Measurements from ENCODE around the gene KRTAP20-3.

KRTAP20-3 gene

DNA sequence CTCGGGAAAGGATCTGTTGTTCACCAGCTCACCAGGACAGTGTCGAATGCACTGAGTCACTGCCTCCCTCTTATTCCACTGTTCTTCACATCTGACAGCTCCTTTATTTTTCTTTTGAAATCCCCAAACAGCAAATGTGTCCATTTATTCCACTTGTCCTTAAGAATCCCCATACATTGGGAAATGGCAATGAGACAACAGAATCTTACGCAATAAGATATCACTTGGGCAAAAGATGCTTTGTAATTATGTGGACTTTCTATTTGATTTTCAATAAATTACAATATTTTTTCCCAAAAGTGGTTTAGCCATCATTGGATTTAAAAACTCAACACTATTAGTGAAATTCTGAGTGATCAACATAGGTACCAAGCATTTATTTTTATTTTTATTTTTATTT, 4.0 kb upstream of the KRTAP20-3 start:
- peaks cover 3% of the 10 kb centered on the region in 2 donors for H3K9me3 Mint-ChIP-seq
- no peaks in the 10 kb centered on the region for H3K36me3 Mint-ChIP-seq
- H3K27me3 Mint-ChIP-seq, result no peaks in the 10 kb centered on the region
- DNase-seq (no peak), ATAC-seq (replicated peaks) (no peak)
- no peak overlapping the region for H3K4me3 Mint-ChIP-seq
- H3K4me1 Mint-ChIP-seq, result no peaks in the 10 kb centered on the region
- H3K27ac Mint-ChIP-seq, result no peak overlapping the region

DNA sequence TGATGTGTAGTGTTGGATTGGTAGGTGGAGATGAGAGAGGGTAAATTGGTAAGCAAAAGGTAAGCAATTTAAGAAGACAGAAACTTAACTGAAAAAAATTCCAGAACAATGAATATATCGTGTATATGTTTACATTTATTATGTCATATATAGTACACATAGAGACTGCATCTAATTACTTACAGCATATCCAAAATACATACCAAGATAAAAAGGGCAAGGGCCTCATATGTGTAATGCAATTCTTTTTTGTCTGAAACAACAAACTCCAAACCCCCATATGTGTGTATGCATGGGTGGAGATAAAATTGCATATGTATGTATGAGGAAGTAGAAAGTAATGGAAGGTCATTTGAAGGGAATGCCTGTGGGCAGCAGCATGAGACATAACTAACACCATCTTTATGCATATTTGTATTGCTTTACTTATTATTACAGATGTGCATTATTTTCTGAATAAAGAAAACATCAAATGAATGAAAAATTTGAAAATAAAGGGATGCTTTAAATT, 4.3 kb downstream of the KRTAP20-3 start:
- ATAC-seq (replicated peaks), result no peak
- no peak for DNase-seq
- Mint-ChIP-seq H3K4me3 (no peak overlapping the region), H3K4me1 (no peaks in the 10 kb centered on the region), H3K9me3 (peaks cover 9 to 13% of the 10 kb centered on the region in 2 donors), H3K27ac (no peak overlapping the region), H3K36me3 (no peaks in the 10 kb centered on the region), H3K27me3 (no peaks in the 10 kb centered on the region)

GRCh38 chr21:30652891-30653290, 10.2 kb downstream of the KRTAP20-3 start:
- DNase-seq (no peak), ATAC-seq (replicated peaks) (no peak)
- Mint-ChIP-seq H3K4me1 (no peaks in the 10 kb centered on the region), H3K9me3 (peaks cover 0 to 2% of the 10 kb centered on the region in 2 donors), H3K4me3 (no peak overlapping the region), H3K36me3 (no peaks in the 10 kb centered on the region), H3K27ac (no peak overlapping the region), H3K27me3 (no peaks in the 10 kb centered on the region)

DNA sequence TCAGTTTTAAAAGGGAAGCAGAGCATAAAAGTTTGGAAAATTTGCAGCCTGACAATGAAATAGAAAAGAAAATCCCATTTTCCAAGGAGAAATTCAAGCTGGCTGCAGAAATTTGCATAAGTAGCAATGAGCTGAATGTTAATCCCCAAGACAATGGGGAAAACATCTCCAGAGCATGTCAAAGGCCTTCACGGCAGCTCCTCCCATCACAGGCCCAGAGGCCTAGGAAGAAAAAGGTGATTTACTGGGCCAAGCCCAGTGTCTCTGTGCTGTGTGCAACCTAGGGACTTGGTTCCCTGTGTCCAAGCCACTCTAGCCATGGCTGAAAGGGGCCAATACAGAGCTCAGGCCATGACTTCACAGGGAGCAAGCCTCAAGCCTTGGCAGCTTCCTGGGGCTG, 26.1 kb downstream of the KRTAP20-3 start:
- H3K4me1 Mint-ChIP-seq, result no peaks in the 10 kb centered on the region
- DNase-seq (no peak), ATAC-seq (replicated peaks) (no peak)
- H3K4me3 Mint-ChIP-seq, result no peak overlapping the region
- H3K27me3 Mint-ChIP-seq, result no peaks in the 10 kb centered on the region
- H3K27ac Mint-ChIP-seq, result no peak overlapping the region
- peaks cover 13 to 20% of the 10 kb centered on the region in 2 donors for H3K9me3 Mint-ChIP-seq
- no peaks in the 10 kb centered on the region for H3K36me3 Mint-ChIP-seq

- no peaks in the 10 kb centered on the region for H3K27me3 Mint-ChIP-seq
- H3K4me1 Mint-ChIP-seq, result no peaks in the 10 kb centered on the region
- no peak for DNase-seq
- H3K27ac Mint-ChIP-seq, result no peak overlapping the region
- no peaks in the 10 kb centered on the region for H3K36me3 Mint-ChIP-seq
- no peak for ATAC-seq (replicated peaks)
- H3K4me3 Mint-ChIP-seq, result no peak overlapping the region
- peaks cover 15 to 18% of the 10 kb centered on the region in 2 donors for H3K9me3 Mint-ChIP-seq
Measured at GRCh38 chr21:30672985-30673650, 30.5 kb downstream of the KRTAP20-3 start.

GRCh38 chr21:30674312-30674711, 31.6 kb downstream of the KRTAP20-3 start:
- Mint-ChIP-seq H3K9me3 (peaks cover 11 to 15% of the 10 kb centered on the region in 2 donors), H3K4me1 (no peaks in the 10 kb centered on the region), H3K27ac (no peak overlapping the region), H3K36me3 (no peaks in the 10 kb centered on the region), H3K27me3 (no peaks in the 10 kb centered on the region), H3K4me3 (no peak overlapping the region)
- no peak for ATAC-seq (replicated peaks)
- no peak for DNase-seq

GRCh38 chr21:30676737-30677136, 34.1 kb downstream of the KRTAP20-3 start:
- DNase-seq, result no peak

GRCh38 chr21:30680586-30680985, 37.9 kb downstream of the KRTAP20-3 start:
- H3K4me3 Mint-ChIP-seq, result no peak overlapping the region
- no peak overlapping the region for H3K27ac Mint-ChIP-seq
- no peaks in the 10 kb centered on the region for H3K36me3 Mint-ChIP-seq
- ATAC-seq (replicated peaks), result no peak
- no peak for DNase-seq
- no peaks in the 10 kb centered on the region for H3K4me1 Mint-ChIP-seq
- H3K27me3 Mint-ChIP-seq, result no peaks in the 10 kb centered on the region
- H3K9me3 Mint-ChIP-seq, result peaks cover 8% of the 10 kb centered on the region in 2 donors

More at GRCh38 chr21:30676737-30677136, 34.1 kb downstream of the KRTAP20-3 start:
- Mint-ChIP-seq H3K36me3 (no peaks in the 10 kb centered on the region), H3K9me3 (peaks cover 0 to 9% of the 10 kb centered on the region in 2 donors), H3K27me3 (no peaks in the 10 kb centered on the region), H3K27ac (no peak overlapping the region), H3K4me3 (no peak overlapping the region), H3K4me1 (no peaks in the 10 kb centered on the region)
- no peak for ATAC-seq (replicated peaks)

GRCh38 chr21:30684506-30684905, 41.8 kb downstream of the KRTAP20-3 start:
- H3K36me3 Mint-ChIP-seq, result no peaks in the 10 kb centered on the region
- ATAC-seq (replicated peaks) (no peak), DNase-seq (no peak)
- H3K27me3 Mint-ChIP-seq, result no peaks in the 10 kb centered on the region
- peaks cover 5 to 8% of the 10 kb centered on the region in 2 donors for H3K9me3 Mint-ChIP-seq
- no peak overlapping the region for H3K4me3 Mint-ChIP-seq
- H3K27ac Mint-ChIP-seq, result no peak overlapping the region
- no peaks in the 10 kb centered on the region for H3K4me1 Mint-ChIP-seq

DNA sequence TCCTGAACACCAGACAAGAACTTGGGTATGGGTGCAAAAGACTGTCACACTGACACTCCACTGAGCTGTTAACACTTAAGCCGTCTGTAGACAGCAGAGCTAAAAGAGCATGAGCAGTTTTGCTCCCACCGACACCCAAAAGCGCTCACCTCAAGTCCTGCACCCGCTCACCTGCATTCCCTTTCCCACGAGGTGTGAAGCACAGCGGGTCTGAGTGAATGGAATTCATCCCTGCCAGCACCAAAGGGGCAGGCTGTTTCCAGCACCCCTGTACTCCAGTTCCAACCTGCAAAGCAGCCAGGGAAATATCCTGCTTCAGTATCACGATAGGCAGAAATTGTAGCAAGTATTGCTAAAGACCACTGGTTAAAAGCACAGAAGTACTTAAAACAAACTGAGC, 47.2 kb downstream of the KRTAP20-3 start:
- no peak overlapping the region for H3K27ac Mint-ChIP-seq
- H3K36me3 Mint-ChIP-seq, result no peaks in the 10 kb centered on the region
- ATAC-seq (replicated peaks), result no peak
- no peak for DNase-seq
- H3K4me1 Mint-ChIP-seq, result no peaks in the 10 kb centered on the region
- no peak overlapping the region for H3K4me3 Mint-ChIP-seq
- H3K9me3 Mint-ChIP-seq, result peaks cover 0 to 3% of the 10 kb centered on the region in 2 donors
- H3K27me3 Mint-ChIP-seq, result no peaks in the 10 kb centered on the region

Measured in stimulated activated naive B cell treated with anti-CD40 and anti-IgM and Interleukin-4, amounts not matched to agents 10 μg/mL and 1 μg/mL and 100 μg/mL, for 72 hours (primary cell).